ENCODE measurements around the gene MED1.

DNA sequence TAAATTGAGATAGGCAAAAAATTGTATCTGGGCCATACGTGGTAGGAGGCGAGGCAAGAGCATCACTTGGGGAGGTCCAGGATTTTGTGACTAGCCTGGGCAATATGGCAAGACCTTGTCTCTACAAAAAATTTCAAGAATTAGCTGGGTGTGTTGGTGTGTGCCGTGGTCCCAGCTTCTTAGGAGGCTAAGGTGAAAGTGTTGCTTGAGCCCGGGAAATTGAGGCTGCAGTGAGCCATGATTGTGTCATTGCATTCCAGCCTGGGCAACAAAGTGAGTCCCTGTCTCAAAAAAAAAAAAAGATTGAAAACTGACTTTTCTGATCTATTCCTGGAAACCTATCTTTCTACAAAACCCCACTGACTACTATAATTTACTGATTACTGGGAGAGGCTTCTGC lies 36.9 kb upstream of the MED1 start:
- no peak for TF ChIP-seq POLR2AphosphoS5 (IDR thresholded peaks at IDR 0.05)
- no peak for TF ChIP-seq CTCF (IDR thresholded peaks at IDR 0.05)
- TF ChIP-seq POLR2A (IDR thresholded peaks at IDR 0.05; ENCODE audit: low read depth): no peak
- no peak for TF ChIP-seq EP300 (IDR thresholded peaks at IDR 0.05)

Measured in esophagus muscularis mucosa (tissue), 4 donors.